Keratinocyte (primary cell): ENCODE results near the gene FES. TPM values are rescaled to one million over a fixed set of nuclear protein-coding genes. Genes with fewer than 3 reads are reported as not detected.

Experiments used
- DNase-seq: peaks from one replicate; pipeline ENCODE4 v3.0.0-alpha.2; 2011; ENCODE audit warnings: low read depth, missing footprints, low spot score
- FAIRE-seq: peaks from 2 replicates; lab custom pipeline; 2011; peaks lifted over from hg19 to GRCh38; lab: Jason Lieb, UNC
- H2AFZ ChIP-seq: 2 replicates; pipeline ENCODE4 v1.6.0; 2012; ENCODE audit warnings: low read length, control low read depth, inconsistent platforms; ENCODE audit not compliant: control insufficient read depth
- H3K27ac ChIP-seq: 2 replicates; pipeline ENCODE4 v1.5.1; 2011; ENCODE audit warnings: low read length; ENCODE audit not compliant: control insufficient read depth, insufficient read depth
- H3K27me3 ChIP-seq: 3 replicates; pipeline ENCODE4 v1.6.0; 2011; ENCODE audit warnings: low read length; ENCODE audit not compliant: control insufficient read depth, insufficient read depth; ENCODE audit errors: extremely low read depth
- H3K36me3 ChIP-seq, 2 experiments: 2 replicates in 1 of 2; 3 replicates in 1 of 2; pipeline ENCODE4 v1.5.1; 2011; ENCODE audit warnings: low read length in 2 of 2, mild to moderate bottlenecking in 1 of 2; ENCODE audit not compliant: control insufficient read depth in 2 of 2, insufficient read depth in 2 of 2; ENCODE audit errors: extremely low read depth in 1 of 2
- H3K4me1 ChIP-seq: 3 replicates; pipeline ENCODE4 v1.5.1; 2011; ENCODE audit warnings: low read length; ENCODE audit not compliant: control insufficient read depth, insufficient read depth; ENCODE audit errors: extremely low read depth
- H3K4me2 ChIP-seq: 3 replicates; pipeline ENCODE4 v1.6.0; 2011; ENCODE audit warnings: low read depth, low read length; ENCODE audit not compliant: control insufficient read depth, insufficient read depth; ENCODE audit errors: extremely low read depth
- H3K4me3 ChIP-seq, 3 experiments: fragments of 200-600 bp in 1 of 3; sonication (generic) in 1 of 3; 2 replicates in 2 of 3; 3 replicates in 1 of 3; pipeline ENCODE4 v1.5.1; 2011 to 2016; ENCODE audit warnings: low read length in 3 of 3, mild to moderate bottlenecking in 3 of 3, control low read depth in 2 of 3, inconsistent platforms in 1 of 3, low read depth in 1 of 3, mixed read lengths in 1 of 3, mixed run types in 1 of 3, moderate library complexity in 1 of 3; ENCODE audit not compliant: control insufficient read depth in 2 of 3, insufficient read depth in 2 of 3; ENCODE audit errors: extremely low read depth in 1 of 3
- H3K79me2 ChIP-seq: 2 replicates; pipeline ENCODE4 v1.6.0; 2012; ENCODE audit warnings: low read length; ENCODE audit not compliant: control insufficient read depth, insufficient read depth
- H3K9ac ChIP-seq: 3 replicates; pipeline ENCODE4 v1.6.0; 2011; ENCODE audit warnings: low read length; ENCODE audit not compliant: control insufficient read depth, insufficient read depth; ENCODE audit errors: extremely low read depth
- H3K9me1 ChIP-seq: 3 replicates; pipeline ENCODE4 v1.6.0; 2011; ENCODE audit warnings: low read length; ENCODE audit not compliant: control insufficient read depth, insufficient read depth; ENCODE audit errors: extremely low read depth
- H3K9me3 ChIP-seq: 2 replicates; pipeline ENCODE4 v1.5.1; 2012; ENCODE audit warnings: low read depth, low read length; ENCODE audit not compliant: control insufficient read depth
- H4K20me1 ChIP-seq: 3 replicates; pipeline ENCODE4 v1.6.0; 2011; ENCODE audit warnings: low read length; ENCODE audit not compliant: control insufficient read depth, insufficient read depth; ENCODE audit errors: extremely low read depth
- CTCF ChIP-seq, 3 experiments: IDR thresholded peaks in 1 of 3; conservative IDR thresholded peaks in 1 of 3; optimal IDR thresholded peaks in 1 of 3; 2 replicates in 2 of 3; 3 replicates in 1 of 3; pipeline versions ENCODE3 to v1.5.1; 2011; ENCODE audit warnings: low read length in 3 of 3, mild to moderate bottlenecking in 3 of 3, moderate library complexity in 2 of 3, control low read depth in 1 of 3, inconsistent platforms in 1 of 3; ENCODE audit not compliant: insufficient read depth in 2 of 3; ENCODE audit errors: extremely low read depth in 1 of 3
- EZH2 ChIP-seq: IDR thresholded peaks from one replicate; pipeline ENCODE4 v1.6.1; 2012; ENCODE audit warnings: inconsistent platforms, mild to moderate bottlenecking, low read length, moderate library complexity
- dilution Hi-C: fragments of 300-500 bp; cut with MboI; formaldehyde crosslinking; loops from one replicate; pipeline ENCODE4 v1.7.0; 2020; ENCODE audit warnings: low sequenced_read_pairs; ENCODE audit not compliant: extremely low pct_ligation_motif_present
- polyA minus RNA-seq, 3 experiments: library from RNA; depleted of rRNA, polyadenylated mRNA; stranded (reverse); fragments of >200 nt; gene quantifications; 1 replicate in 1 of 3; 2 replicates in 1 of 3; 3 replicates in 1 of 3; pipeline ENCODE4 v1.2.3, GENCODE V29; 2011
- polyA plus RNA-seq, 5 experiments: library from polyadenylated mRNA; depleted of rRNA in 3 of 5; stranded (reverse) in 3 of 5; stranded (forward) in 1 of 5; unstranded in 1 of 5; fragments of >200 nt; gene quantifications; 1 replicate in 1 of 5; 2 replicates in 3 of 5; 3 replicates in 1 of 5; pipeline versions ENCODE4 v1.2.1 to v1.2.3, GENCODE V29; 2011 to 2012; ENCODE audit warnings: missing spikeins in 2 of 5, low read depth in 1 of 5, low replicate concordance in 1 of 5

The FES gene
- polyA plus RNA-seq: 0.24 to 0.34 TPM (median 0.28 TPM) in 3 replicates
- not detected for polyA plus RNA-seq (2011; ENCODE audit: low read depth)
- 0.10 and 0.14 TPM in 2 replicates for polyA plus RNA-seq (2011; cell fraction: cytosol; rRNA removed)
- polyA plus RNA-seq (2011; cell fraction: nucleus; rRNA removed): 0.11 and 0.56 TPM in 2 replicates
- 0.16 and 0.82 TPM in 2 replicates for polyA plus RNA-seq (2012; ENCODE audit: low replicate concordance)
- 0.83 to 3.2 TPM in 2 of 3 replicates, not detected in the other for polyA minus RNA-seq
- not detected for polyA minus RNA-seq (2011; cell fraction: cytosol; rRNA and poly(A)+ RNA removed)
- polyA minus RNA-seq (2011; cell fraction: nucleus; rRNA and poly(A)+ RNA removed): not detected in 2 replicates

- Histone ChIP-seq H3K9ac (peak within 1 kb of the TSS; percentile 47), H3K27ac (no peak within 1 kb of the TSS), H3K9me3 (no peaks in the 10 kb centered on the region), H2AFZ (peak within 1 kb of the TSS; percentile 30), H3K4me3 (peak within 1 kb of the TSS in 1 of 3 experiments; percentile 13), H3K9me1 (no peaks in the 10 kb centered on the region), H3K27me3 (no peaks in the 10 kb centered on the region), H3K4me1 (no peaks in the 10 kb centered on the region), H4K20me1 (no peaks in the 10 kb centered on the region), H3K36me3 (peaks cover 8 to 16% of the 10 kb centered on the region in 2 experiments), H3K79me2 (no peaks in the 10 kb centered on the region), H3K4me2 (peak within 1 kb of the TSS; percentile 45)
- no peak for DNase-seq
- dilution Hi-C loops: no loop called here
- no peak for FAIRE-seq
- TF ChIP-seq CTCF (optimal IDR thresholded peaks at IDR 0.05 in 1 of 3, IDR thresholded peaks at IDR 0.05 in 1 of 3, conservative IDR thresholded peaks at IDR 0.05 in 1 of 3; ENCODE audit: extremely low read depth in 1 of 3, insufficient read depth in 2 of 3, low read length in 3 of 3) (no peak), EZH2 (no peak)
Measured at GRCh38 chr15:90883976-90884718, at the start of gene FES. Gene FES (plus strand): TSS chr15:90884504. CDS start chr15:90885046, 542 bp downstream.

DNA sequence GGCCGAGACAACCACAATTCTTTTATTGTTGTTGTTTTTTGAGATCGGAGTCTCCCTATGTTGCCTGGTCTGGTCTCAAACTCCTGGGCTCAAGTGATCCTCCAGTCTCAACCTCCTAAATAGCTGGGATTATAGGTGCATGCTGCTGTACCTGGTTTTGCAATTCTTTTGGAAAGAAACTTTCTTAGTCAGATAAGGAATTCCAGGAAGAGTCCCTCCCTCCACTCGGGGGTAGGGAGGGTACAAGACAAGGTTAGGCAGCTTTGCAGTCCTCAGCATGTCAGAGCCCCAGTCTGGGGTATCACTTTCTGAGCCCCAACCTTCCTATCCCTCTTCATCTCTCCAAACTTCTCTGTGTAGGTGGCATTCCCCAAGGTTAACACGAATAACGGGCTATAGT lies 49.7 kb upstream of the FES start:
- no peak overlapping the region for H3K9ac ChIP-seq
- TF ChIP-seq CTCF (optimal IDR thresholded peaks at IDR 0.05 in 1 of 3, IDR thresholded peaks at IDR 0.05 in 1 of 3, conservative IDR thresholded peaks at IDR 0.05 in 1 of 3; ENCODE audit: extremely low read depth in 1 of 3, insufficient read depth in 2 of 3, low read length in 3 of 3): no peak
- no peak for TF ChIP-seq EZH2
- H3K4me3 ChIP-seq: no peak overlapping the region
- no peaks in the 10 kb centered on the region for H3K9me1 ChIP-seq
- peaks cover 8% of the 10 kb centered on the region for H3K4me1 ChIP-seq
- DNase-seq: no peak
- no peak for FAIRE-seq
- no peak overlapping the region for H3K4me2 ChIP-seq
- no peaks in the 10 kb centered on the region for H3K79me2 ChIP-seq
- no peaks in the 10 kb centered on the region for H3K36me3 ChIP-seq
- H3K9me3 ChIP-seq: no peaks in the 10 kb centered on the region
- H4K20me1 ChIP-seq: no peaks in the 10 kb centered on the region
- H3K27me3 ChIP-seq: no peaks in the 10 kb centered on the region
- H2AFZ ChIP-seq: no peak overlapping the region
- no peak overlapping the region for H3K27ac ChIP-seq
- dilution Hi-C loops: no loop called here
